ENCODE results near the gene ARMC3.
"Not testable (repeated sequence)": the region's sequence is repeated elsewhere in the genome, so short reads cannot be mapped to it uniquely, and the experiment has no call there.

GRCh38 chr10:23070092-23070912, 142.4 kb downstream of the ARMC3 start:
- not testable (repeated sequence) for TF ChIP-seq ZNF281 (CRISPR knock-in tag; IDR thresholded peaks at IDR 0.05); CTCF (IDR thresholded peaks at IDR 0.05); ZNF219 (CRISPR knock-in tag; IDR thresholded peaks at IDR 0.05; ENCODE audit: borderline replicate concordance); E2F4 (CRISPR knock-in tag; IDR thresholded peaks at IDR 0.05; ENCODE audit: borderline replicate concordance, low read depth); NR3C1 (CRISPR knock-in tag; conservative IDR thresholded peaks at IDR 0.05; ENCODE audit: low read depth); TEAD4 (CRISPR knock-in tag; IDR thresholded peaks at IDR 0.05); NFYB (CRISPR knock-in tag; conservative IDR thresholded peaks at IDR 0.05; ENCODE audit: low read depth); MAX (CRISPR knock-in tag; IDR thresholded peaks at IDR 0.05); STAT6 (CRISPR knock-in tag; conservative IDR thresholded peaks at IDR 0.05; ENCODE audit: low read depth); ZMAT4 (CRISPR knock-in tag; IDR thresholded peaks at IDR 0.05); CREM (CRISPR knock-in tag; IDR thresholded peaks at IDR 0.05); FOXJ3 (CRISPR knock-in tag; IDR thresholded peaks at IDR 0.05; ENCODE audit: borderline replicate concordance)
